K562 (cell line): ENCODE measurements around the gene IGF1R. TPM values are rescaled to one million over a fixed set of nuclear protein-coding genes. Genes with fewer than 3 reads are reported as not detected.

Source experiments
- ATAC-seq: fragments of 200-7000 bp; cut with Tn5 transposase; 3 replicates; pipeline ENCODE4 v1.9.1; 2020; ENCODE audit warnings: moderate library complexity
- BruUV-seq: library from RNA; stranded (reverse); fragments of 400-500 nt; replicated peaks from 2 replicates; lab custom pipeline; 2021; lab: Mats Ljungman, UMichigan
- CTCF ChIA-PET: fragments of 300-600 bp; formaldehyde crosslinking; extraction: SDS; loops from one replicate; lab custom pipeline; 2021; ENCODE audit warnings: low intra/inter-chr PET ratio; lab: Yijun Ruan, JAX
- POLR2A ChIA-PET: fragments of 300-600, 350-650 bp; sonication (Branson Sonifier 250); formaldehyde crosslinking; extraction: SDS; loops from one replicate; lab custom pipeline; 2021; ENCODE audit warnings: antibody characterized with exemption, inconsistent platforms; lab: Yijun Ruan, JAX
- DNase-seq, 4 experiments: peaks; one replicate each; pipeline versions ENCODE4 v3.0.0 to v3.0.0-alpha.2; 2011 to 2018; ENCODE audit warnings: low spot score in 3 of 4, mixed read lengths in 3 of 4; ENCODE audit errors: extremely low read depth in 1 of 4
- FAIRE-seq: peaks from 2 replicates; lab custom pipeline; 2011; peaks lifted over from hg19 to GRCh38; lab: Jason Lieb, UNC
- H2AFZ ChIP-seq: 2 replicates; pipeline ENCODE4 v1.6.0; 2011; ENCODE audit warnings: low read depth, low read length, control low read depth, inconsistent platforms
- H3K27ac ChIP-seq: fragments of 200-600 bp; 3 replicates; pipeline ENCODE4 v1.8.0; 2011; ENCODE audit warnings: low read depth, mild to moderate bottlenecking, control low read depth, inconsistent platforms, low read length, moderate library complexity, mixed read lengths; ENCODE audit errors: extremely low read depth
- H3K27me3 ChIP-seq, 2 experiments: fragments of 300-600 bp in 1 of 2; 2 replicates in 1 of 2; 3 replicates in 1 of 2; pipeline versions ENCODE4 v1.6.0 to v1.8.0; 2011; ENCODE audit warnings: inconsistent platforms in 2 of 2, low read length in 2 of 2, mild to moderate bottlenecking in 1 of 2, mixed read lengths in 1 of 2, moderate library complexity in 1 of 2; ENCODE audit not compliant: control insufficient read depth in 2 of 2, insufficient read depth in 2 of 2
- H3K36me3 ChIP-seq: fragments of 300-600 bp; 3 replicates; pipeline ENCODE4 v1.8.0; 2011; ENCODE audit warnings: mild to moderate bottlenecking, low read length, inconsistent platforms; ENCODE audit not compliant: control insufficient read depth, insufficient read depth
- H3K4me1 ChIP-seq, 2 experiments: fragments of 200-600 bp in 1 of 2; replicated peaks in 1 of 2; 2 replicates in 1 of 2; 3 replicates in 1 of 2; pipeline versions ENCODE4 v1.5.1 to v1.8.0; 2011; ENCODE audit warnings: inconsistent platforms in 2 of 2, low read length in 2 of 2, mild to moderate bottlenecking in 1 of 2, mixed read lengths in 1 of 2, moderate library complexity in 1 of 2; ENCODE audit not compliant: control insufficient read depth in 2 of 2, insufficient read depth in 2 of 2
- H3K4me2 ChIP-seq: 2 replicates; pipeline ENCODE4 v1.6.1; 2011; ENCODE audit warnings: low read length, control low read depth, inconsistent platforms, mixed read lengths; ENCODE audit not compliant: insufficient read depth
- H3K4me3 ChIP-seq: fragments of 200-600 bp; sonication (generic), shearing (Covaris generic); 2 replicates; pipeline ENCODE4 v1.5.1; 2016; ENCODE audit warnings: control low read depth, inconsistent platforms
- H3K79me2 ChIP-seq: fragments of 200-600 bp; 3 replicates; pipeline ENCODE4 v1.8.0; 2011; ENCODE audit warnings: low read length, inconsistent platforms; ENCODE audit not compliant: control insufficient read depth, insufficient read depth
- H3K9ac ChIP-seq, 2 experiments: 2 replicates each; pipeline versions ENCODE4 v1.6.0 to v1.6.1; 2011; ENCODE audit warnings: low read depth in 2 of 2, low read length in 2 of 2, control low read depth in 1 of 2, inconsistent platforms in 1 of 2, mild to moderate bottlenecking in 1 of 2, mixed read lengths in 1 of 2; ENCODE audit not compliant: insufficient read depth in 1 of 2
- H3K9me1 ChIP-seq: one replicate; pipeline ENCODE4 v1.6.0; 2011; ENCODE audit warnings: inconsistent platforms, mild to moderate bottlenecking, low read length, moderate library complexity; ENCODE audit not compliant: control insufficient read depth, insufficient read depth
- H3K9me3 ChIP-seq: replicated peaks from 2 replicates; pipeline ENCODE4 v1.5.1; 2011; ENCODE audit warnings: low read depth, low read length, inconsistent platforms; ENCODE audit not compliant: control insufficient read depth, insufficient read depth
- H4K20me1 ChIP-seq: replicated peaks from 2 replicates; pipeline ENCODE4 v1.6.1; 2011; ENCODE audit warnings: low read length, inconsistent platforms, mixed read lengths; ENCODE audit not compliant: control insufficient read depth, insufficient read depth
- ARNT ChIP-seq, 2 experiments: fragments of 450-650 bp; IDR thresholded peaks; 2 replicates each; pipeline ENCODE4 v1.6.1; 2016; ENCODE audit warnings: mild to moderate bottlenecking in 1 of 2
- ATF1 ChIP-seq, 2 experiments: fragments of 450-650 bp in 1 of 2; IDR thresholded peaks; 2 replicates each; pipeline ENCODE4 v1.6.1; 2016; ENCODE audit warnings: missing compliant biosample characterization in 1 of 2, missing genetic modification characterization in 1 of 2
- BCL6 ChIP-seq: fragments of 250-450 bp; sonication (Bioruptor Pico); IDR thresholded peaks from 2 replicates; pipeline ENCODE4 v1.4.0; 2020
- EP400 ChIP-seq: fragments of 450-650 bp; IDR thresholded peaks from 2 replicates; pipeline ENCODE4 v1.6.1; 2017; ENCODE audit warnings: antibody characterized with exemption, mild to moderate bottlenecking, moderate library complexity
- FOXK1 ChIP-seq: sonication (generic); formaldehyde crosslinking; IDR thresholded peaks from 2 replicates; pipeline ENCODE4 v1.8.0; 2022; ENCODE audit warnings: missing genetic modification reagents, mild to moderate bottlenecking, borderline replicate concordance
- GTF2E2 ChIP-seq: fragments of 200-800 bp; sonication (Bioruptor generic); IDR thresholded peaks from 2 replicates; pipeline ENCODE4 v1.6.1; 2016; ENCODE audit warnings: missing genetic modification characterization, missing compliant biosample characterization
- IRF2 ChIP-seq: sonication (generic); formaldehyde crosslinking; IDR thresholded peaks from 2 replicates; pipeline ENCODE4 v1.8.1; 2022; ENCODE audit warnings: mild to moderate bottlenecking, missing genetic modification reagents
- ZBTB17 ChIP-seq: fragments of 450-650 bp; formaldehyde crosslinking; IDR thresholded peaks from 2 replicates; pipeline ENCODE4 v1.4.0; 2020; ENCODE audit warnings: mild to moderate bottlenecking
- ZNF551 ChIP-seq: fragments of 250-450 bp; sonication (Bioruptor Pico); IDR thresholded peaks from 2 replicates; pipeline ENCODE4 v1.5.0; 2021; ENCODE audit warnings: mild to moderate bottlenecking, moderate library complexity
- WGBS: fragments of 100-300 bp; shearing (Covaris generic); methylation state at CpG from one replicate; pipeline ENCODE4 v1.1.6; 2016; ENCODE audit warnings: low coverage, mixed read lengths; ENCODE audit not compliant: insufficient coverage; ENCODE audit errors: missing lambda C conversion rate; 5-methylcytosine and 5-hydroxymethylcytosine counted together
- in situ Hi-C: fragments of 300-500 bp; cut with MboI; formaldehyde crosslinking; loops from 4 replicates; pipeline ENCODE4 v1.15.0; 2018; ENCODE audit warnings: inconsistent platforms, mixed read lengths
- intact Hi-C: fragments of 100-400 bp; cut with micrococcal nuclease; formaldehyde crosslinking; loops from 2 replicates; pipeline ENCODE4 v1.14.2; 2022
- polyA plus RNA-seq, 8 experiments: library from polyadenylated mRNA; depleted of rRNA in 4 of 8; stranded (reverse) in 5 of 8; unstranded in 3 of 8; fragments of >200 nt; fragmentation: Nextera tagmentation in 2 of 8; fragmentation: Illumina TruSeq in 1 of 8; extraction: Ambion mirVana in 2 of 8; extraction: Trizol in 1 of 8; gene quantifications; 2 replicates each; pipeline versions ENCODE4 v1.2.1 to v1.2.3, GENCODE V29; 2011 to 2014; ENCODE audit warnings: inconsistent platforms in 1 of 8, missing spikeins in 1 of 8
- total RNA-seq, 7 experiments: library from RNA; depleted of rRNA in 6 of 7; stranded (reverse); fragments of >200 nt in 6 of 7; fragmentation: Illumina TruSeq in 2 of 7; extraction: Trizol in 2 of 7; gene quantifications; 2 replicates each; pipeline versions ENCODE4 v1.2.1 to v1.2.3, GENCODE V29; 2011 to 2021; ENCODE audit warnings: low replicate concordance in 1 of 7
- TF ChIP-seq, protein P1 (sequence below), 2 experiments: fragments of 250-450 bp in 1 of 2; fragments of 450-650 bp in 1 of 2; sonication (Bioruptor Pico) in 1 of 2; IDR thresholded peaks; 2 replicates each; pipeline versions ENCODE4 v1.6.1 to v1.8.0; 2016 to 2021; ENCODE audit warnings: mild to moderate bottlenecking in 2 of 2, moderate library complexity in 2 of 2, missing compliant biosample characterization in 1 of 2, missing genetic modification characterization in 1 of 2

IGF1R gene
- total and polyA plus RNA-seq, 9 of the 15 experiments (the other 6 are each of a cell fraction or from before 2014, with no cell fraction given): 0.35 to 8.0 (median 1.6) TPM

DNA sequence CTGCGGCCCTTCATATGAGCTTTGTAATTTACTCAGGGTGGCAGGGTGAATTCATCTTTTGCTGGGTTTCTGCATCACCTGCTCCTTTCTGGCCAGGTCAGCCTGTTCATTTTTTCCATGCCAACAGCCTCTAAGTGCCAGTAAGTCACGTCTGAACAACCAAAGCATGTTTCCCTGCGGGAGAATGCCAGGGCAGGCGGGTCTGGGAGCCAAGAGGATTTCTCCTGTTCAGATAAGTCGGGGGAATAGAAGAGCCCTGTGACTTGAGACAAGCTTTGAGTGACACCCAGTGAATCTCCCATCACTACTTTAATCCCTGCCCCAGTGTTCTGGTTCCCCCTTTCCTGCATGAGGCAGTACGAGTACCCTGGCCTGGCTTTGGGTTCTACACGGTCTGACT, 206.2 kb downstream of the IGF1R start:
- H3K9me1 ChIP-seq: no peaks in the 10 kb centered on the region
- no peak overlapping the region for H3K9ac ChIP-seq
- no peak overlapping the region for H3K27ac ChIP-seq
- CTCF ChIA-PET: no interaction called here
- H2AFZ ChIP-seq: no peak overlapping the region
- no peak overlapping the region for H3K4me3 ChIP-seq
- no TSS peak for BruUV-seq
- DNase-seq (no peak), ATAC-seq (no peak), FAIRE-seq (no peak)
- H3K27me3 ChIP-seq: peaks cover 31 to 65% of the 10 kb centered on the region in 2 experiments
- TF ChIP-seq FOXK1 (CRISPR knock-in tag): no peak
- TF ChIP-seq ZBTB17 (CRISPR knock-in tag): no peak
- no peak for TF ChIP-seq ARNT (IDR thresholded peaks at IDR 0.05)
- TF ChIP-seq ZNF551: no peak
- TF ChIP-seq, protein P1, sequence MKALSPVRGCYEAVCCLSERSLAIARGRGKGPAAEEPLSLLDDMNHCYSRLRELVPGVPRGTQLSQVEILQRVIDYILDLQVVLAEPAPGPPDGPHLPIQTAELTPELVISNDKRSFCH (CRISPR knock-in tag; IDR thresholded peaks at IDR 0.05): no peak
- TF ChIP-seq, protein P1 (tag; IDR thresholded peaks at IDR 0.05): no peak
- no peak for TF ChIP-seq BCL6 (CRISPR knock-in tag)
- TF ChIP-seq EP400: no peak
- no peak for TF ChIP-seq GTF2E2 (tag)
- no peak for TF ChIP-seq ATF1 (CRISPR knock-in tag; IDR thresholded peaks at IDR 0.05)
- no peak for TF ChIP-seq ATF1 (tag; IDR thresholded peaks at IDR 0.05)
- no peak for TF ChIP-seq IRF2 (CRISPR knock-in tag)
- H3K4me2 ChIP-seq: no peak overlapping the region
- no peaks in the 10 kb centered on the region for H3K9me3 ChIP-seq
- no peaks in the 10 kb centered on the region for H3K36me3 ChIP-seq
- in situ Hi-C loops (no loop called here), intact Hi-C loops (no loop called here)
- no peaks in the 10 kb centered on the region for H3K79me2 ChIP-seq
- H3K4me1 ChIP-seq: peaks cover 0 to 8% of the 10 kb centered on the region in 2 experiments; a peak in 1 of 5 replicates
- POLR2A ChIA-PET: no interaction called here
- WGBS: 4% methylated on average over 7 of the region's 7 CpGs
- H4K20me1 ChIP-seq: peaks cover 37% of the 10 kb centered on the region
